CD14-positive monocyte (primary cell): ENCODE results near the gene BTBD3. TPM values are rescaled to one million over a fixed set of nuclear protein-coding genes. Genes with fewer than 3 reads are reported as not detected.

Experiments
- DNase-seq, 3 donors: peaks; one replicate each; pipeline ENCODE4 v3.0.0-alpha.2; 2011 to 2022
- H2AFZ ChIP-seq: 2 replicates; pipeline ENCODE4 v1.6.0; 2012; ENCODE audit warnings: mild to moderate bottlenecking, low read depth, low read length, inconsistent platforms; ENCODE audit not compliant: insufficient read depth, poor library complexity, severe bottlenecking
- H3K27ac ChIP-seq, 2 donors: 1 replicate in 1 of 2; 2 replicates in 1 of 2; pipeline ENCODE4 v1.5.1; 2012 to 2013; ENCODE audit warnings: low read length in 2 of 2, control low read depth in 1 of 2, inconsistent platforms in 1 of 2, low read depth in 1 of 2, mild to moderate bottlenecking in 1 of 2
- H3K27me3 ChIP-seq, 2 donors: one replicate each; pipeline versions ENCODE4 v1.6.0 to v1.6.1; 2011 to 2013; ENCODE audit warnings: low read length in 2 of 2; ENCODE audit not compliant: control insufficient read depth in 2 of 2, insufficient read depth in 2 of 2
- H3K36me3 ChIP-seq, 2 donors: replicated peaks in 1 of 2; 1 replicate in 1 of 2; 2 replicates in 1 of 2; pipeline versions ENCODE4 v1.5.1 to v1.6.1; 2012 to 2013; ENCODE audit warnings: low read length in 2 of 2, control low read depth in 1 of 2, inconsistent platforms in 1 of 2, mild to moderate bottlenecking in 1 of 2; ENCODE audit not compliant: insufficient read depth in 2 of 2, control insufficient read depth in 1 of 2
- H3K4me1 ChIP-seq, 2 donors: 1 replicate in 1 of 2; 2 replicates in 1 of 2; pipeline versions ENCODE4 v1.5.1 to v1.6.1; 2012 to 2013; ENCODE audit warnings: low read length in 2 of 2, control low read depth in 1 of 2, inconsistent platforms in 1 of 2, mild to moderate bottlenecking in 1 of 2, moderate library complexity in 1 of 2; ENCODE audit not compliant: insufficient read depth in 2 of 2, control insufficient read depth in 1 of 2
- H3K4me2 ChIP-seq: replicated peaks from 2 replicates; pipeline ENCODE3; 2012; ENCODE audit warnings: low read length, moderate library complexity, mild to moderate bottlenecking; ENCODE audit not compliant: poor library complexity, severe bottlenecking; ENCODE audit errors: extremely low read depth
- H3K4me3 ChIP-seq, 3 experiments: fragments of 200-600 bp in 1 of 3; sonication (generic) in 1 of 3; replicated peaks in 1 of 3; 1 replicate in 2 of 3; 2 replicates in 1 of 3; pipeline ENCODE4 v1.5.1; 2011 to 2013; ENCODE audit warnings: low read length in 3 of 3, mild to moderate bottlenecking in 3 of 3, control low read depth in 2 of 3, low read depth in 2 of 3, inconsistent platforms in 1 of 3, moderate library complexity in 1 of 3
- H3K79me2 ChIP-seq: 2 replicates; pipeline ENCODE4 v1.6.0; 2012; ENCODE audit warnings: mild to moderate bottlenecking, control low read depth, inconsistent platforms, low read length, moderate library complexity; ENCODE audit not compliant: insufficient read depth
- H3K9ac ChIP-seq: 2 replicates; pipeline ENCODE4 v1.6.0; 2017; ENCODE audit warnings: low read length, mild to moderate bottlenecking; ENCODE audit not compliant: insufficient read depth, poor library complexity, severe bottlenecking
- H3K9me3 ChIP-seq, 2 donors: replicated peaks in 1 of 2; 1 replicate in 1 of 2; 2 replicates in 1 of 2; pipeline versions ENCODE4 v1.5.1 to v1.6.1; 2012 to 2013; ENCODE audit warnings: low read length in 2 of 2, control low read depth in 1 of 2; ENCODE audit not compliant: control insufficient read depth in 1 of 2, insufficient read depth in 1 of 2
- H4K20me1 ChIP-seq: 2 replicates; pipeline ENCODE4 v1.6.0; 2012; ENCODE audit warnings: mild to moderate bottlenecking, low read length, control low read depth, moderate library complexity; ENCODE audit not compliant: insufficient read depth
- H3K27ac Mint-ChIP-seq, 7 donors: one replicate each; pipeline ENCODE4 v1.8.0; 2020; ENCODE audit warnings: mild to moderate bottlenecking in 7 of 7, mixed read lengths in 7 of 7, moderate library complexity in 6 of 7, inconsistent platforms in 2 of 7
- H3K27me3 Mint-ChIP-seq, 3 donors: one replicate each; pipeline ENCODE4 v1.8.0; 2021 to 2022; ENCODE audit warnings: low read depth in 3 of 3, mild to moderate bottlenecking in 3 of 3, mixed read lengths in 3 of 3, moderate library complexity in 3 of 3, inconsistent platforms in 1 of 3
- H3K36me3 Mint-ChIP-seq, 2 donors: one replicate each; pipeline ENCODE4 v1.8.0; 2020; ENCODE audit warnings: mixed read lengths in 2 of 2, inconsistent platforms in 1 of 2, mild to moderate bottlenecking in 1 of 2
- H3K4me1 Mint-ChIP-seq: one replicate; pipeline ENCODE4 v1.8.0; 2020; ENCODE audit warnings: mild to moderate bottlenecking, mixed read lengths
- H3K4me3 Mint-ChIP-seq, 2 donors: one replicate each; pipeline ENCODE4 v1.8.0; 2020; ENCODE audit warnings: mild to moderate bottlenecking in 2 of 2, mixed read lengths in 2 of 2, moderate library complexity in 1 of 2
- H3K9me3 Mint-ChIP-seq, 7 donors: one replicate each; pipeline ENCODE4 v1.8.0; 2020 to 2022; ENCODE audit warnings: mixed read lengths in 7 of 7, mild to moderate bottlenecking in 6 of 7, moderate library complexity in 6 of 7, inconsistent platforms in 2 of 7
- CTCF ChIP-seq: fragments of 200-600 bp; IDR thresholded peaks from one replicate; pipeline ENCODE4 v1.8.0; 2022; ENCODE audit warnings: antibody characterized with exemption, mild to moderate bottlenecking
- WGBS: methylation state at CpG from one replicate; pipeline ENCODE4 v1.1.5; 2013; ENCODE audit warnings: missing lambda C conversion rate; ENCODE audit not compliant: insufficient coverage; 5-methylcytosine and 5-hydroxymethylcytosine counted together
- intact Hi-C, 2 donors: fragments of 100-400 bp; cut with micrococcal nuclease; formaldehyde crosslinking; loops; one replicate each; pipeline versions ENCODE4 v1.15.0 to v1.15.1; 2023
- polyA plus RNA-seq, 3 donors: library from polyadenylated mRNA; depleted of rRNA in 1 of 3; unstranded in 2 of 3; stranded (reverse) in 1 of 3; fragments of 300-500 nt in 2 of 3; fragments of >200 nt in 1 of 3; fragmentation: Illumina TruSeq in 2 of 3; gene quantifications; 1 replicate in 2 of 3; 2 replicates in 1 of 3; pipeline ENCODE4 v1.2.3, GENCODE V29; 2012 to 2021

Gene BTBD3
- polyA plus RNA-seq, 3 donors, result 4.4 to 8.5 (median 5.5) TPM

DNA sequence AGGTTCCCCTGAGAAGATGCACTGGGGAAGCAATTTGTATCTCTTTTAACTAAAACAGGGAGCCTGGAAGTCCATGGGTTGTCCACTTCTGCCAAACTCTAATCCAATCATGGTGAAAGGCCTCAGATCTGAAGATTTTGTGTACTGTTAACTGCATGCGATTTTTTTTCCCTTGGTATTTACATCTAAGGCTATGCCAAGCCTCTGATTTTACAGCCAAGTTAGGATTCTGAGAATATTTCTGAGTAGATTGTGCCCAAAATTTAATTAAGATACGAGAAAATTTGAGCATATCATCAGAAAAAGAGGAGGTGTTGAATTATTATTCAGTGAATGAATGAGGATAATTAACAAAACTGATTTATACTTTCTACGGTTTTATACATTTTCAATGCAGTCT, 34.0 kb downstream of the BTBD3 start:
- Histone ChIP-seq H3K4me1 (no peaks in the 10 kb centered on the region), H3K4me2 (no peak overlapping the region), H3K9ac (no peak overlapping the region), H3K9me3 (peaks cover 0 to 12% of the 10 kb centered on the region in 2 donors), H4K20me1 (no peaks in the 10 kb centered on the region), H3K4me3 (no peak overlapping the region), H2AFZ (no peak overlapping the region), H3K36me3 (no peaks in the 10 kb centered on the region), H3K27me3 (no peaks in the 10 kb centered on the region), H3K27ac (no peak overlapping the region), H3K79me2 (no peaks in the 10 kb centered on the region)
- intact Hi-C loops, result no loop called here
- Mint-ChIP-seq H3K4me1 (no peaks in the 10 kb centered on the region), H3K4me3 (no peak overlapping the region), H3K9me3 (peaks cover 0 to 10% (median 7%) of the 10 kb centered on the region in 7 donors), H3K27me3 (no peaks in the 10 kb centered on the region), H3K36me3 (no peaks in the 10 kb centered on the region), H3K27ac (no peak overlapping the region)
- DNase-seq, result no peak
- WGBS, result no CpG with 5 or more reads among the region's 3 CpGs
- TF ChIP-seq CTCF, result no peak

DNA sequence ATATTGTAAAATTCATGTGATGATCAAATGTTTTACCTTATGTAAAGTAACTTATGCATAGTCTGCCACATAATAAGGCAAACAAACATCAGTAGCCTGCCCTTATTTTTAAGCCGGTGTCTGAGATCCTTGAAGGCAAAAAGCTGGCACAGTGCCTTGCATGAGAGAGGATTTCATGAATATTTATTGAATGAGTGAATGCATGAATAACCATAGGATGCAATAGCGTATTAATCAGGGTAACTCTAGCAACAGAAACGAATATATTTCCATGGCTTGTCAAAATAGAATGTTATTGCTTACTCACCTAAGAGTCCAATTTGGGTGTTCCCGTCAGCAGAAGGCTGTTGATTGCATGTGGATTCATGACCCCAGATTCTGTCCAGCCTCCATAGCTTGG, 34.9 kb downstream of the BTBD3 start:
- H3K4me3 Mint-ChIP-seq, result no peak overlapping the region
- H3K4me3 ChIP-seq, result no peak overlapping the region
- intact Hi-C loops, result no loop called here
- no peak for TF ChIP-seq CTCF
- H3K27ac Mint-ChIP-seq, result no peak overlapping the region
- H3K9me3 ChIP-seq, result peaks cover 0 to 12% of the 10 kb centered on the region in 2 donors
- peaks cover 0 to 15% (median 7%) of the 10 kb centered on the region in 7 donors for H3K9me3 Mint-ChIP-seq
- H3K79me2 ChIP-seq, result no peaks in the 10 kb centered on the region
- no peaks in the 10 kb centered on the region for H4K20me1 ChIP-seq
- H3K27ac ChIP-seq, result no peak overlapping the region
- no peaks in the 10 kb centered on the region for H3K27me3 Mint-ChIP-seq
- 94% methylated on average over 2 of the region's 4 CpGs for WGBS
- no peaks in the 10 kb centered on the region for H3K36me3 ChIP-seq
- H3K4me2 ChIP-seq, result no peak overlapping the region
- no peak overlapping the region for H2AFZ ChIP-seq
- H3K4me1 Mint-ChIP-seq, result no peaks in the 10 kb centered on the region
- no peaks in the 10 kb centered on the region for H3K36me3 Mint-ChIP-seq
- no peak for DNase-seq
- H3K27me3 ChIP-seq, result no peaks in the 10 kb centered on the region
- no peak overlapping the region for H3K9ac ChIP-seq
- H3K4me1 ChIP-seq, result no peaks in the 10 kb centered on the region
